ENCODE measurements around the gene MYPOP.

- TF ChIP-seq ZNF174 (tag by site-specific recombination; IDR thresholded peaks at IDR 0.05) (no peak), ZNF140 (tag by site-specific recombination; IDR thresholded peaks at IDR 0.05) (no peak), ZBTB17 (tag by site-specific recombination; IDR thresholded peaks at IDR 0.05) (0 out of 2 replicates have a peak, but pooled peaks have one; percentile 12), ZNF514 (tag by site-specific recombination; IDR thresholded peaks at IDR 0.05) (no peak), ZNF549 (tag by site-specific recombination; IDR thresholded peaks at IDR 0.05) (no peak), ZFP37 (tag by site-specific recombination; IDR thresholded peaks at IDR 0.05) (peak; percentile 19; the same call in 1 of the 2 replicates), ZNF792 (tag by site-specific recombination; IDR thresholded peaks at IDR 0.05) (no peak), SCRT1 (tag by site-specific recombination; IDR thresholded peaks at IDR 0.05; ENCODE audit: borderline replicate concordance) (no peak), ZNF362 (tag by site-specific recombination; IDR thresholded peaks at IDR 0.05) (no peak)
Observed at GRCh38 chr19:45902651-45903625, 525 bp upstream of the MYPOP start.
